Measurements from ENCODE around the gene TSLP. TPM values are rescaled to one million over a fixed set of nuclear protein-coding genes. Genes with fewer than 3 reads are reported as not detected.

TSLP gene
- total and polyA plus RNA-seq, 9 of the 15 experiments (the other 6 are each of a cell fraction or from before 2014, with no cell fraction given), result 0.09 to 2.8 (median 1.2) TPM

DNA sequence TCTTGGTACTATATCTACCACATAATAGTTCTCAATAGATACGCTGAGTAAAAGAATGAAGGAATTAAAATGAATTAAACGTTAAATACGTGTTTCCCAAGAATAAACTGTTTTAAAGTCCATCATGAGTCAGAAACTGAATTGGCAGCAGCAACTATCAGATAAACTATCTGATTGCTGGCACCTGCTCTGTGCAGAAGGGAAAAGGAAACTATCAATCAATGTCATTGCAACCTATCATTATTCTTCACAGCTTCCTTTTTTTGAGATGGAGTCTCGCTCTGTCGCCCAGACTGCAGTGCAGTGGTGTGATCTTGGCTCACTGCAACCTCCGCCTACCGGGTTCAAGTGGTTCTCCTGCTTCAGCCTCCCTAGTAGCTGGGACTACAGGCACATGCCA, 11.8 kb downstream of the TSLP start (continued):
- TF ChIP-seq DIDO1 (tag; IDR thresholded peaks at IDR 0.05; ENCODE audit: low read depth) (no peak), SAP30 (IDR thresholded peaks at IDR 0.05; ENCODE audit: borderline replicate concordance, insufficient read depth, low read depth, low read length, poor library complexity, severe bottlenecking) (no peak), RBM17 (IDR thresholded peaks at IDR 0.05; ENCODE audit: borderline replicate concordance, low read depth, low read length) (no peak)
- TF ChIP-seq, protein P1, sequence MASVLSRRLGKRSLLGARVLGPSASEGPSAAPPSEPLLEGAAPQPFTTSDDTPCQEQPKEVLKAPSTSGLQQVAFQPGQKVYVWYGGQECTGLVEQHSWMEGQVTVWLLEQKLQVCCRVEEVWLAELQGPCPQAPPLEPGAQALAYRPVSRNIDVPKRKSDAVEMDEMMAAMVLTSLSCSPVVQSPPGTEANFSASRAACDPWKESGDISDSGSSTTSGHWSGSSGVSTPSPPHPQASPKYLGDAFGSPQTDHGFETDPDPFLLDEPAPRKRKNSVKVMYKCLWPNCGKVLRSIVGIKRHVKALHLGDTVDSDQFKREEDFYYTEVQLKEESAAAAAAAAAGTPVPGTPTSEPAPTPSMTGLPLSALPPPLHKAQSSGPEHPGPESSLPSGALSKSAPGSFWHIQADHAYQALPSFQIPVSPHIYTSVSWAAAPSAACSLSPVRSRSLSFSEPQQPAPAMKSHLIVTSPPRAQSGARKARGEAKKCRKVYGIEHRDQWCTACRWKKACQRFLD (CRISPR knock-in tag; IDR thresholded peaks at IDR 0.05), result 0 out of 2 replicates have a peak, but pooled peaks have one; percentile 20
- TF ChIP-seq, protein P2, sequence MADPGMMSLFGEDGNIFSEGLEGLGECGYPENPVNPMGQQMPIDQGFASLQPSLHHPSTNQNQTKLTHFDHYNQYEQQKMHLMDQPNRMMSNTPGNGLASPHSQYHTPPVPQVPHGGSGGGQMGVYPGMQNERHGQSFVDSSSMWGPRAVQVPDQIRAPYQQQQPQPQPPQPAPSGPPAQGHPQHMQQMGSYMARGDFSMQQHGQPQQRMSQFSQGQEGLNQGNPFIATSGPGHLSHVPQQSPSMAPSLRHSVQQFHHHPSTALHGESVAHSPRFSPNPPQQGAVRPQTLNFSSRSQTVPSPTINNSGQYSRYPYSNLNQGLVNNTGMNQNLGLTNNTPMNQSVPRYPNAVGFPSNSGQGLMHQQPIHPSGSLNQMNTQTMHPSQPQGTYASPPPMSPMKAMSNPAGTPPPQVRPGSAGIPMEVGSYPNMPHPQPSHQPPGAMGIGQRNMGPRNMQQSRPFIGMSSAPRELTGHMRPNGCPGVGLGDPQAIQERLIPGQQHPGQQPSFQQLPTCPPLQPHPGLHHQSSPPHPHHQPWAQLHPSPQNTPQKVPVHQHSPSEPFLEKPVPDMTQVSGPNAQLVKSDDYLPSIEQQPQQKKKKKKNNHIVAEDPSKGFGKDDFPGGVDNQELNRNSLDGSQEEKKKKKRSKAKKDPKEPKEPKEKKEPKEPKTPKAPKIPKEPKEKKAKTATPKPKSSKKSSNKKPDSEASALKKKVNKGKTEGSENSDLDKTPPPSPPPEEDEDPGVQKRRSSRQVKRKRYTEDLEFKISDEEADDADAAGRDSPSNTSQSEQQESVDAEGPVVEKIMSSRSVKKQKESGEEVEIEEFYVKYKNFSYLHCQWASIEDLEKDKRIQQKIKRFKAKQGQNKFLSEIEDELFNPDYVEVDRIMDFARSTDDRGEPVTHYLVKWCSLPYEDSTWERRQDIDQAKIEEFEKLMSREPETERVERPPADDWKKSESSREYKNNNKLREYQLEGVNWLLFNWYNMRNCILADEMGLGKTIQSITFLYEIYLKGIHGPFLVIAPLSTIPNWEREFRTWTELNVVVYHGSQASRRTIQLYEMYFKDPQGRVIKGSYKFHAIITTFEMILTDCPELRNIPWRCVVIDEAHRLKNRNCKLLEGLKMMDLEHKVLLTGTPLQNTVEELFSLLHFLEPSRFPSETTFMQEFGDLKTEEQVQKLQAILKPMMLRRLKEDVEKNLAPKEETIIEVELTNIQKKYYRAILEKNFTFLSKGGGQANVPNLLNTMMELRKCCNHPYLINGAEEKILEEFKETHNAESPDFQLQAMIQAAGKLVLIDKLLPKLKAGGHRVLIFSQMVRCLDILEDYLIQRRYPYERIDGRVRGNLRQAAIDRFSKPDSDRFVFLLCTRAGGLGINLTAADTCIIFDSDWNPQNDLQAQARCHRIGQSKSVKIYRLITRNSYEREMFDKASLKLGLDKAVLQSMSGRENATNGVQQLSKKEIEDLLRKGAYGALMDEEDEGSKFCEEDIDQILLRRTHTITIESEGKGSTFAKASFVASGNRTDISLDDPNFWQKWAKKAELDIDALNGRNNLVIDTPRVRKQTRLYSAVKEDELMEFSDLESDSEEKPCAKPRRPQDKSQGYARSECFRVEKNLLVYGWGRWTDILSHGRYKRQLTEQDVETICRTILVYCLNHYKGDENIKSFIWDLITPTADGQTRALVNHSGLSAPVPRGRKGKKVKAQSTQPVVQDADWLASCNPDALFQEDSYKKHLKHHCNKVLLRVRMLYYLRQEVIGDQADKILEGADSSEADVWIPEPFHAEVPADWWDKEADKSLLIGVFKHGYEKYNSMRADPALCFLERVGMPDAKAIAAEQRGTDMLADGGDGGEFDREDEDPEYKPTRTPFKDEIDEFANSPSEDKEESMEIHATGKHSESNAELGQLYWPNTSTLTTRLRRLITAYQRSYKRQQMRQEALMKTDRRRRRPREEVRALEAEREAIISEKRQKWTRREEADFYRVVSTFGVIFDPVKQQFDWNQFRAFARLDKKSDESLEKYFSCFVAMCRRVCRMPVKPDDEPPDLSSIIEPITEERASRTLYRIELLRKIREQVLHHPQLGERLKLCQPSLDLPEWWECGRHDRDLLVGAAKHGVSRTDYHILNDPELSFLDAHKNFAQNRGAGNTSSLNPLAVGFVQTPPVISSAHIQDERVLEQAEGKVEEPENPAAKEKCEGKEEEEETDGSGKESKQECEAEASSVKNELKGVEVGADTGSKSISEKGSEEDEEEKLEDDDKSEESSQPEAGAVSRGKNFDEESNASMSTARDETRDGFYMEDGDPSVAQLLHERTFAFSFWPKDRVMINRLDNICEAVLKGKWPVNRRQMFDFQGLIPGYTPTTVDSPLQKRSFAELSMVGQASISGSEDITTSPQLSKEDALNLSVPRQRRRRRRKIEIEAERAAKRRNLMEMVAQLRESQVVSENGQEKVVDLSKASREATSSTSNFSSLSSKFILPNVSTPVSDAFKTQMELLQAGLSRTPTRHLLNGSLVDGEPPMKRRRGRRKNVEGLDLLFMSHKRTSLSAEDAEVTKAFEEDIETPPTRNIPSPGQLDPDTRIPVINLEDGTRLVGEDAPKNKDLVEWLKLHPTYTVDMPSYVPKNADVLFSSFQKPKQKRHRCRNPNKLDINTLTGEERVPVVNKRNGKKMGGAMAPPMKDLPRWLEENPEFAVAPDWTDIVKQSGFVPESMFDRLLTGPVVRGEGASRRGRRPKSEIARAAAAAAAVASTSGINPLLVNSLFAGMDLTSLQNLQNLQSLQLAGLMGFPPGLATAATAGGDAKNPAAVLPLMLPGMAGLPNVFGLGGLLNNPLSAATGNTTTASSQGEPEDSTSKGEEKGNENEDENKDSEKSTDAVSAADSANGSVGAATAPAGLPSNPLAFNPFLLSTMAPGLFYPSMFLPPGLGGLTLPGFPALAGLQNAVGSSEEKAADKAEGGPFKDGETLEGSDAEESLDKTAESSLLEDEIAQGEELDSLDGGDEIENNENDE (IDR thresholded peaks at IDR 0.05; ENCODE audit: low read depth, low read length), result no peak
- TF ChIP-seq, protein P3, sequence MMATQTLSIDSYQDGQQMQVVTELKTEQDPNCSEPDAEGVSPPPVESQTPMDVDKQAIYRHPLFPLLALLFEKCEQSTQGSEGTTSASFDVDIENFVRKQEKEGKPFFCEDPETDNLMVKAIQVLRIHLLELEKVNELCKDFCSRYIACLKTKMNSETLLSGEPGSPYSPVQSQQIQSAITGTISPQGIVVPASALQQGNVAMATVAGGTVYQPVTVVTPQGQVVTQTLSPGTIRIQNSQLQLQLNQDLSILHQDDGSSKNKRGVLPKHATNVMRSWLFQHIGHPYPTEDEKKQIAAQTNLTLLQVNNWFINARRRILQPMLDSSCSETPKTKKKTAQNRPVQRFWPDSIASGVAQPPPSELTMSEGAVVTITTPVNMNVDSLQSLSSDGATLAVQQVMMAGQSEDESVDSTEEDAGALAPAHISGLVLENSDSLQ (IDR thresholded peaks at IDR 0.05), result peak; percentile 97
